Activated T-cell treated with anti-CD3 and anti-CD28 coated beads, Interleukin-2, amount 50 U/mL, for 4 hours (primary cell): ENCODE measurements around the gene CHIC2. TPM values are rescaled to one million over a fixed set of nuclear protein-coding genes. Genes with fewer than 3 reads are reported as not detected.

Experiments
- ATAC-seq, 2 donors: fragments of 200-7000 bp; cut with Tn5 transposase; one replicate each; pipeline ENCODE4 v1.10.0; 2021
- DNase-seq: peaks from one replicate; pipeline ENCODE4 v3.0.0-alpha.2; 2020
- H3K27me3 Mint-ChIP-seq: one replicate; pipeline ENCODE4 v1.8.0; 2021; ENCODE audit warnings: low read depth, mixed read lengths
- H3K36me3 Mint-ChIP-seq: one replicate; pipeline ENCODE4 v1.8.0; 2022; ENCODE audit warnings: mixed read lengths; ENCODE audit not compliant: insufficient read depth
- H3K4me1 Mint-ChIP-seq: one replicate; pipeline ENCODE4 v1.8.0; 2021; ENCODE audit warnings: low read depth, mixed read lengths
- H3K4me3 Mint-ChIP-seq: one replicate; pipeline ENCODE4 v1.8.0; 2021; ENCODE audit warnings: mild to moderate bottlenecking, moderate library complexity, mixed read lengths
- H3K9me3 Mint-ChIP-seq: one replicate; pipeline ENCODE4 v1.8.0; 2021; ENCODE audit warnings: mixed read lengths
- total RNA-seq, 3 donors: library from RNA; stranded (reverse); gene quantifications; one replicate each; pipeline ENCODE4 v1.2.1, GENCODE V29; 2021

Gene CHIC2
- total RNA-seq, 3 donors from 2014 or later = 25.6 to 28.8 (median 27.7) TPM

DNA sequence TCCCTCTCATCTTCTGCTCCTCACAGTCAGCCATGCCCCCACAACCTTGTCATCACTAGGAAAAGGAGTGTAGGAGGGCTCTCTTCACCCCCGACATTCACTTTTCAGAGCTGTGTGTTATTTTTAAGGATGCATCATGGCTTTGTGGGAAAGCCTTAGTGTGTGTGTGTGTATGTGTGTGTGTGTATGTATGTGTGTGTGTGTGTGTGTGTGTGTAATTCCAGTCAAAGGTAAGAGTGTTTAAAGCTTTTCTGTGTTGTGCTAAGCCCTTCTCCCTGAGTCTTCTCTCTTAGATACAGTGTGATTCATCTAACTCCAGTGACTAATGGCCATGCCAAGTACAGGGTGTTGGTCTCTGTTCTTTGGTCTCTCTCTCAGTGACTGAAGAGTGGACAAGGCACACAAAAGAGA lies 76.6 kb downstream of the CHIC2 start:
- ATAC-seq = peak in 1 of 2 donors; percentile 34
- Mint-ChIP-seq H3K36me3 (no peaks in the 10 kb centered on the region), H3K27me3 (no peaks in the 10 kb centered on the region), H3K4me1 (no peaks in the 10 kb centered on the region), H3K4me3 (no peak overlapping the region), H3K9me3 (no peaks in the 10 kb centered on the region)
- no peak for DNase-seq

DNA sequence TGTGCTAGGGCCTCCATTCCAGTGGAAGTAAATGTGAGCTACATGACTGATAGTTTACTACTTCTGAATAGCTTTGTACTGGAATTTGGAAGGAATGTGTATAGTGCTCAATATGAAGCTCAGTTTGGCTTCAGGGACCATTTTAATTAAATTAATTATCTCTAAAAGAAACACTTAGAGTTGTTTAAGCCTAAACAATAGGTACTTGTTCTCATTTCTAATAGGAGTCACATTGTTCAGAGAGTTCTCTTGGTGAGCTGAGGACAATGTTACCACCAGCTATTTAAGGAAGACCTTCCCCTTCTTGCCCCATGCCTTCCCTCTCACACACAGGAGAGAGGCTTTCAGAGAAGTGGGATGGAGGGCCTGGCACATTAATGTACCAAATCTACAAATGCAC lies 78.3 kb downstream of the CHIC2 start:
- ATAC-seq (no peak), DNase-seq (no peak)
- Mint-ChIP-seq H3K36me3 (no peaks in the 10 kb centered on the region), H3K4me1 (no peaks in the 10 kb centered on the region), H3K27me3 (no peaks in the 10 kb centered on the region), H3K4me3 (no peak overlapping the region), H3K9me3 (no peaks in the 10 kb centered on the region)

DNA sequence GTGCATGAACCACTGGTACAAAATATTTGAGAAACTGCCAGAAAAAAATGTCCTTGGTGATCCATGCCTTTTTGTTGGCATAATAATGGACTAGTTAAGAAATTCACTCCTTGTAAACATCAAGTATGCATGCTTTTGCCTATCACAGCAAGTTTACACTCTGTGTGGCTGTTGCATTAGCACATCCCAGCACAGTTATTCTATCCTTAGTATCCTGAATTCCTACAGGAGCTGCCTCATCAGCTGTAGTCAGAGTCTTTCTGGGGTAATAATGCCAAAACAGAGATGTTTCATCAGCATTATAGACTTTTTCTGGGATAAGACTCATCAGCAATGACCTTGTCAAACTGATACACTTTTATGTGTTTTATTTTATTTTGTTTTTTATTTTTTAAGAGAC lies 82.8 kb downstream of the CHIC2 start:
- DNase-seq = no peak
- Mint-ChIP-seq H3K27me3 (no peaks in the 10 kb centered on the region), H3K9me3 (no peaks in the 10 kb centered on the region), H3K4me3 (no peak overlapping the region), H3K4me1 (no peaks in the 10 kb centered on the region), H3K36me3 (no peaks in the 10 kb centered on the region)
- no peak for ATAC-seq

DNA sequence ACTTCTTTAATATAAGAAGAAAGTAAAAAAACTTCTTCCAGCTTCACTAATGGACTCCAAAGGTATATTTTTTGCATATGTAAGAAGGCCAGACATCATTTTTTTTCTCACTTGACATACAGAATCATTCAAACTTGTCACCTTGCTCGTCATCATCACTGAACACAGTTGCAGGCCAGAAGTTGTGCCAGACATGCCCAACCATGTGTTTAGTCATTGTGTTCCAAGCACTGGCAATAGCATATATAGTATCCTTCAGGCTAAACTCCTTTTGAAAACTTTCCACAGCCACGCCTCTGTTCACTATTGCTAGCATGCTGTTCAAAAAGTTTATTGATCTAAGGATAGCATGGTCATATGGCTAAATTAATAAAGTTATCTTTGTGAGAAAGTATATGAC lies 83.3 kb downstream of the CHIC2 start:
- Mint-ChIP-seq H3K36me3 (no peaks in the 10 kb centered on the region), H3K27me3 (no peaks in the 10 kb centered on the region), H3K4me1 (no peaks in the 10 kb centered on the region), H3K4me3 (no peak overlapping the region), H3K9me3 (no peaks in the 10 kb centered on the region)
- ATAC-seq (no peak), DNase-seq (no peak)

DNA sequence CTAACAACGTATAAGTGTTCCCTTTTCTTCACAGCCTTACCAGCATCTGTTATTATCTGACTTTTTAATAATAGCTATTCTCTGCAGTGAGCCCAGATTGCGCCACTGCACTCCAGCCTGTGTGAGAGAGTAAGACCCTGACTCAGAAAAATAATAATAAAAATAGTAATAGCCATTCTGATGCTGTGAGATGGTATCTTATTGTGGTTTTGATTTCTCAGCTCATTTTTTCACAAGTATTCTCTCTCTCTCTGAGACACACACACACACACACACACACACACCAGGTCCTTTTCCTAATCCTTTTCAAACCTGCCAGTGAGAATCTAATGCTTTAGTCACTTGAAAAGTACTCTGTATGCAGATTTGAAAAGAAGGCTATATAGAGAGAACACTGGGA lies 89.8 kb downstream of the CHIC2 start:
- Mint-ChIP-seq H3K4me1 (no peaks in the 10 kb centered on the region), H3K27me3 (no peaks in the 10 kb centered on the region), H3K4me3 (no peak overlapping the region), H3K36me3 (peaks cover 9% of the 10 kb centered on the region), H3K9me3 (no peaks in the 10 kb centered on the region)
- ATAC-seq (no peak), DNase-seq (no peak)

DNA sequence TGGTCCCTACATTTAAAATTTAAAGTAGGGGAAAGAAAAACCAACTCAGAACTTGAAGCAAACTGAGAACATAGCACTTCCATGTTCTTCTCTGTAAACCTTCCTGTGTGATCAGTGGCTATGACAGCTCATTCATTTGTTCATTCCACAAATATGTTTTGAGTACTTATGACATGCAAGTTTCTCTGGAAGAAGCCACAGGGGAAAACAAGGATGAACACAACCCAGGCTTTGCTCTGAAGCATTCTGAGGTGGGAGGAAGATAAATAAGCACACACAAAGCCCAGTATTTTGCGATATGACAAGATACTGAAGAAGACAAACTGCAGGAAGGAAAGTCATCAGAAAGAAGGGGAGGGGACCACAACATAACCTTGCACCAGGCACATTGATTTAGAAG lies 96.4 kb downstream of the CHIC2 start:
- DNase-seq = no peak
- Mint-ChIP-seq H3K36me3 (peaks cover 4% of the 10 kb centered on the region), H3K4me1 (no peaks in the 10 kb centered on the region), H3K4me3 (no peak overlapping the region), H3K27me3 (no peaks in the 10 kb centered on the region), H3K9me3 (no peaks in the 10 kb centered on the region)
- ATAC-seq = no peak

DNA sequence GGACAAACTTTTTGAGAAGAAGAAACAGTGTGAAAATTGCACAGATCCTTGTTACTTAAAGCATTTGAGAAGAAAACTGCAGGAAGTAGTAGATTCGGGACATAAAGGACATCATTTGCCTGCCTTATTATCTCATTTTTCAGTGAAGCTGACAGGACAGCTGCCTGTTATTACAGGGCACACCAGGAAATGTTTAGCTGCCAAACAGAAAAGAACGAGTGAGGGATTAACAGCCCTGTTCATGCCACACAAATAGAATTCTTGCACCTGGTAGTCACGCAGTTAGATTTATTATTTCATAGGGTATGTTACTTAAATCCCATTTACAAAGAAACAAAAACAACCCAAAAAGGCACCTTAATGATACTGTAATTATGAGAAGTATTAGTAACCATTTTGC lies 100.6 kb downstream of the CHIC2 start:
- no peaks in the 10 kb centered on the region for H3K27me3 Mint-ChIP-seq
- no peak overlapping the region for H3K4me3 Mint-ChIP-seq
- ATAC-seq (no peak), DNase-seq (no peak)
- H3K9me3 Mint-ChIP-seq = no peaks in the 10 kb centered on the region
- H3K4me1 Mint-ChIP-seq = no peaks in the 10 kb centered on the region
- H3K36me3 Mint-ChIP-seq = no peaks in the 10 kb centered on the region

DNA sequence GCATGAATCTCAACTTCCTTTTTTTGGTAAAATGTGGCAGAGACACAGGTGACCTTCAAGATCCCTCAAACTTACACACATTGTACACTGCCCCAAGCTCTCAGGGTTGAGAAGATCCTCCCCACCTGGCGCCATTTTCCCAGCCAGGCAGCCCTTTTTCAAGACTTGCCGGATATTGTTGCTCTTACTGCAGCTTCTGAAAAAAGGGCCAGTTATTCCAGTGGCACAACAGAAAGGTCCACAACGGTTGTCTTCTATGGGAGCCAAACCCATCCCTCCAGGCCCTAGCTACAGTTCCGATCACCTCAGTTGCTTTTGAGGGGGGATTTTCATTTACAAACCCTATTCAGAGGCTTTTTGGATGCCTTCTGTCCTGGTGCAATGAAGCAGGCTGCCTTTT lies 101.1 kb downstream of the CHIC2 start:
- H3K27me3 Mint-ChIP-seq = no peaks in the 10 kb centered on the region

DNA sequence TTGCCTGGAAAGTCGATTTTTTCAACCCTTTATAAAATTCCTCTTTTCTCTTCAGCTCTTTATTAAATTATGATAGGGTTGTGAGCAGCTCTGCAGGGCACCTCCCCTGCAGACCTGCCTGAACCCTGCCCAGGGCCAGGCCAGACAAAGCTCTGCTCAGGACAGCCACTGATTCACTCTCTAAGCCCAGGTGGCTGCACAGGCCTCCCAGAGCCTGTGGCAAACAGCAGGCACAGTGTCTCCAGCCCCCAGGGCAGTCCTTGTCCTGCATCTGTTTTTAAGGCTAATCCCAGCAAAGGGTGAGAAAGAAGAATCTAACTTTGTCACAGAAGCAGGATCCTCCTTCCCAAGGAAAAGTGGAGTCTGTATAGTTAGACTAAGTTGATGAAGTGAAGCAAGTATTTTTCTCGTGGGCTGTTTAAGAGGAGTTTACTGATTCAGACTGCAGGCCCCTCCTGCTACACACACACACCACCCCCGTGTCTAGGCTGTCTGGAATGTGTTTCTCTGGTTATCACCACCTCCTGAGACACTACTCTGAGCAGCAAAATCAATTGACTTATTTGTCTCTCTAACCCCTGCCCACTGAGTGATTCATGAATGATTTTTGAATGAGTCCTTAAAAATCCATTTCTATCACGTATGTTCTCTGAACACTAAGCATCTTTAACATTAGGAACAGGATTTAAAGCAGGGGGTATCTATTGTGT lies 101.7 kb downstream of the CHIC2 start:
- no peak overlapping the region for H3K4me3 Mint-ChIP-seq
- ATAC-seq (no peak), DNase-seq (no peak)
- no peaks in the 10 kb centered on the region for H3K4me1 Mint-ChIP-seq
- no peaks in the 10 kb centered on the region for H3K27me3 Mint-ChIP-seq
- no peaks in the 10 kb centered on the region for H3K36me3 Mint-ChIP-seq
- no peaks in the 10 kb centered on the region for H3K9me3 Mint-ChIP-seq

More for the DNA sequence above, 101.1 kb downstream of the CHIC2 start:
- Mint-ChIP-seq H3K4me3 (no peak overlapping the region), H3K4me1 (no peaks in the 10 kb centered on the region), H3K36me3 (no peaks in the 10 kb centered on the region), H3K9me3 (no peaks in the 10 kb centered on the region)
- ATAC-seq (no peak), DNase-seq (no peak)

DNA sequence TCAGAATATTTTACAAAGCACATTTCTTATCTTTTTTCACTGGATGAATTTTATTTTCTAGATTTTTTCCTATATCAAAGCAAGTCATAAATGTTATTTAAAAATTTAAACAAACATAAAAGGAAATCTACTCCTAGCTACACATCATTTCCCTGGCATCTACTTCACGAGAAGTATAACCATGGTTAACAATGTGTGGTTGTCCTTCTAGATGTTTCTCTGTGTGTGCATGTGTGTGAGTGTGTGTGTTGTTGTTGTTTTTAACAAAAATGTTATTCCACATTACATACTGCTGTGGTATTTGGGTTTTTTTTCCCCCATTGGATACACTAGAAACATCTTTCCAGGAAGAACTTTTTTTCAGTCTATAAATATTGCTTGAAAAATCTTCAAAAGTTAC lies 103.1 kb downstream of the CHIC2 start:
- no peak for DNase-seq
- Mint-ChIP-seq H3K36me3 (no peaks in the 10 kb centered on the region), H3K9me3 (no peaks in the 10 kb centered on the region), H3K4me3 (no peak overlapping the region), H3K27me3 (no peaks in the 10 kb centered on the region), H3K4me1 (no peaks in the 10 kb centered on the region)
- ATAC-seq = no peak

DNA sequence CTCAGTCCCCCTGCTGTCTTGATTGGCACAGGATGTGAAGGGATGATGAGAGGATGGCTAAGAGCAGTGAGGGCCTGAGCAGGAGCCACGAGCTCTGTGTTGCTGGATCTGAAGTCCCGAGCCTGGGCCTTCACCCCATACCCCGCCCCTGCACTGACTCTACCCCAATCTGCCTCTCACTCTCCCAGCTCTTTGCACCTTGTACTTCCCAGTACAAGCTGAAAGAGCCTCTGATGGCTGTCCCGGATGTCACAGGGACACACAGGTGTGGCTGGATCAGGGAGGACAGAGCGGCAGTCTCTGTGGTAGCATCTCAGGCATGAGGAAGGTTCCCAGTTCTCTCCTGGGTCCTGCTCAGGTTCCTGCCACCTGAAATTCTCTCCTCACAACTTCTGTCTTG lies 103.6 kb downstream of the CHIC2 start:
- H3K27me3 Mint-ChIP-seq = no peaks in the 10 kb centered on the region
- no peak for ATAC-seq
- DNase-seq = no peak

More for the DNA sequence above, 103.6 kb downstream of the CHIC2 start:
- Mint-ChIP-seq H3K36me3 (no peaks in the 10 kb centered on the region), H3K9me3 (no peaks in the 10 kb centered on the region), H3K4me1 (no peaks in the 10 kb centered on the region), H3K4me3 (no peak overlapping the region)

Other genes with a start within 250 kb of the CHIC2 start
- gene GSX2, start 35.6 kb upstream of the CHIC2 start, total RNA-seq = not detected
- under 1 TPM; 0.05 to 0.22 (median 0.11) TPM for gene PDGFRA, start 164.7 kb upstream of the CHIC2 start, total RNA-seq